ENCODE measurements around the gene C1orf116.
A peak's percentile ranks its signal among the peaks of the same experiment; 100 is the strongest.

Gene C1orf116

DNA sequence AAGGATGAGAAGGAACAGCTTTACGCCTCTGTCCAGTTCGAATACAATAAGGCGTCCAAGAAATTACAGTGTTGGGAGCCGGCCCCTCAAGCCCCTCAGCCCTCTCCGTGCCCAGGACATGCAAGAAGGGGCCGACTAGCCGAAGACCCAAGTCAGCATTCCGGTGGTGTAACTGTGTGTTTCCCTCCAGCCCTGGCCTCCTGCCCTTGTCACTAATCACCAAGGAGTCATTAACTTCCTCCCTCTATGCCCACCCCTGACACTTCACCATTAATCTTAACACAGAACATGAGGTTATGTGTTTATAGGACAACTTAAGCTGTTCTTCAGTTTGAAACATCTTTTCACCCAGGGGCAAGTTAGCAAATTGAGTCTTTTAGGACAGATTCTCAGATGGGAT lies 39.7 kb upstream of the C1orf116 start:
- DNase-seq (ENCODE audit: low read depth in 1 of 2, low spot score in 1 of 2) = no peak
- no peak for TF ChIP-seq SPI1 (IDR thresholded peaks at IDR 0.05; ENCODE audit: borderline replicate concordance, low read depth)
- TF ChIP-seq, protein P1, sequence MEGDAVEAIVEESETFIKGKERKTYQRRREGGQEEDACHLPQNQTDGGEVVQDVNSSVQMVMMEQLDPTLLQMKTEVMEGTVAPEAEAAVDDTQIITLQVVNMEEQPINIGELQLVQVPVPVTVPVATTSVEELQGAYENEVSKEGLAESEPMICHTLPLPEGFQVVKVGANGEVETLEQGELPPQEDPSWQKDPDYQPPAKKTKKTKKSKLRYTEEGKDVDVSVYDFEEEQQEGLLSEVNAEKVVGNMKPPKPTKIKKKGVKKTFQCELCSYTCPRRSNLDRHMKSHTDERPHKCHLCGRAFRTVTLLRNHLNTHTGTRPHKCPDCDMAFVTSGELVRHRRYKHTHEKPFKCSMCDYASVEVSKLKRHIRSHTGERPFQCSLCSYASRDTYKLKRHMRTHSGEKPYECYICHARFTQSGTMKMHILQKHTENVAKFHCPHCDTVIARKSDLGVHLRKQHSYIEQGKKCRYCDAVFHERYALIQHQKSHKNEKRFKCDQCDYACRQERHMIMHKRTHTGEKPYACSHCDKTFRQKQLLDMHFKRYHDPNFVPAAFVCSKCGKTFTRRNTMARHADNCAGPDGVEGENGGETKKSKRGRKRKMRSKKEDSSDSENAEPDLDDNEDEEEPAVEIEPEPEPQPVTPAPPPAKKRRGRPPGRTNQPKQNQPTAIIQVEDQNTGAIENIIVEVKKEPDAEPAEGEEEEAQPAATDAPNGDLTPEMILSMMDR (IDR thresholded peaks at IDR 0.05; ENCODE audit: insufficient read depth, low read length) = no peak
- TF ChIP-seq, protein P2, sequence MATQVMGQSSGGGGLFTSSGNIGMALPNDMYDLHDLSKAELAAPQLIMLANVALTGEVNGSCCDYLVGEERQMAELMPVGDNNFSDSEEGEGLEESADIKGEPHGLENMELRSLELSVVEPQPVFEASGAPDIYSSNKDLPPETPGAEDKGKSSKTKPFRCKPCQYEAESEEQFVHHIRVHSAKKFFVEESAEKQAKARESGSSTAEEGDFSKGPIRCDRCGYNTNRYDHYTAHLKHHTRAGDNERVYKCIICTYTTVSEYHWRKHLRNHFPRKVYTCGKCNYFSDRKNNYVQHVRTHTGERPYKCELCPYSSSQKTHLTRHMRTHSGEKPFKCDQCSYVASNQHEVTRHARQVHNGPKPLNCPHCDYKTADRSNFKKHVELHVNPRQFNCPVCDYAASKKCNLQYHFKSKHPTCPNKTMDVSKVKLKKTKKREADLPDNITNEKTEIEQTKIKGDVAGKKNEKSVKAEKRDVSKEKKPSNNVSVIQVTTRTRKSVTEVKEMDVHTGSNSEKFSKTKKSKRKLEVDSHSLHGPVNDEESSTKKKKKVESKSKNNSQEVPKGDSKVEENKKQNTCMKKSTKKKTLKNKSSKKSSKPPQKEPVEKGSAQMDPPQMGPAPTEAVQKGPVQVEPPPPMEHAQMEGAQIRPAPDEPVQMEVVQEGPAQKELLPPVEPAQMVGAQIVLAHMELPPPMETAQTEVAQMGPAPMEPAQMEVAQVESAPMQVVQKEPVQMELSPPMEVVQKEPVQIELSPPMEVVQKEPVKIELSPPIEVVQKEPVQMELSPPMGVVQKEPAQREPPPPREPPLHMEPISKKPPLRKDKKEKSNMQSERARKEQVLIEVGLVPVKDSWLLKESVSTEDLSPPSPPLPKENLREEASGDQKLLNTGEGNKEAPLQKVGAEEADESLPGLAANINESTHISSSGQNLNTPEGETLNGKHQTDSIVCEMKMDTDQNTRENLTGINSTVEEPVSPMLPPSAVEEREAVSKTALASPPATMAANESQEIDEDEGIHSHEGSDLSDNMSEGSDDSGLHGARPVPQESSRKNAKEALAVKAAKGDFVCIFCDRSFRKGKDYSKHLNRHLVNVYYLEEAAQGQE (IDR thresholded peaks at IDR 0.05; ENCODE audit: insufficient replicate concordance, low read depth) = no peak
- TF ChIP-seq GABPA (IDR thresholded peaks at IDR 0.05; ENCODE audit: low read depth) = no peak
- TF ChIP-seq POLR2AphosphoS5 (IDR thresholded peaks at IDR 0.05; ENCODE audit: low read depth) = no peak
- Histone ChIP-seq H3K27me3 (ENCODE audit: insufficient read depth, poor library complexity, severe bottlenecking) (no peaks in the 10 kb centered on the region), H3K4me3 (replicated peaks; ENCODE audit: insufficient read depth, low read length) (no peak overlapping the region), H3K27ac (replicated peaks) (no peak overlapping the region)

DNA sequence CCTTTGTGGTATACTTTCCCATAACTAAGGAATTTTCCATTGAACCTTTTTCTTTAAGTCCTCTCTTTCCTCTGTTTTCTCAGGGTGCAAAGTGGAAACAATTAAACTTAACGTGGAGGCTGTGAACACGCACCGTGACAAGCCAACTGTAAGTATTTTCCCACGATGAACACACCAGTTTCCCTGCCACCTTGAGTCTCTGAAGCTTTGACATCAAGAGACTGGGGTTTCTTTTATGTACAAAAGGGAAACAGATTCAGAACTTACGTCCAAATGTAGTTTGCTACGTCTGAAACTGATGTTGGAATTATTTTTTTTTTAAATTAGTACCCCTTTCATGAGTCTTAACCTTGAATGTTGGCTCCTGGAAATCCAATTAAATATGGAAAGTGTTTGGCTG lies 38.9 kb upstream of the C1orf116 start:
- Histone ChIP-seq H3K27me3 (ENCODE audit: insufficient read depth, poor library complexity, severe bottlenecking) (no peaks in the 10 kb centered on the region), H3K27ac (replicated peaks) (no peak overlapping the region), H3K4me3 (replicated peaks; ENCODE audit: insufficient read depth, low read length) (no peak overlapping the region)
- DNase-seq (ENCODE audit: low read depth in 1 of 2, low spot score in 1 of 2) = no peak
- TF ChIP-seq, protein P2 (IDR thresholded peaks at IDR 0.05; ENCODE audit: insufficient replicate concordance, low read depth) = no peak
- TF ChIP-seq GABPA (IDR thresholded peaks at IDR 0.05; ENCODE audit: low read depth) (no peak), POLR2AphosphoS5 (IDR thresholded peaks at IDR 0.05; ENCODE audit: low read depth) (no peak), SPI1 (IDR thresholded peaks at IDR 0.05; ENCODE audit: borderline replicate concordance, low read depth) (no peak)
- TF ChIP-seq, protein P1 (IDR thresholded peaks at IDR 0.05; ENCODE audit: insufficient read depth, low read length) = no peak

DNA sequence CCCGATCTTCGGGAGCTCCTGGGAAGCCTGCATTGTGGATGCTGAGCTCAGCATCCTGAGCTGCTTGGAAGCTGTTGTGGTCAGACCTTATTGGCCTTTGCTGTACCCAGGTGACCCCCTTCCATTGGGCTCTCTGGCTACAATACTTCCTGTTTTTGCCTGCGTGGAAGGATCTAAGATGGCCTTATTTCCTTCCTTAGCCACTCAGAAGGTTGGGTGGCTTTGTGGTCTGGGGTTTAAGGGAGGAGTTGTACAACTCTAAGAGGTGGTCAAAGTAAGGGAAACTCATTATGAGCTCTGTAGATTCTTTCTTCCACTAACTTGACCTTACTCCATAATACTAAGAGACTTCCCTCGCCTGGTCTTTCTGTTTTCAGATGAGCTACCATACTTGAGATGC lies 38.3 kb upstream of the C1orf116 start:
- H3K4me3 ChIP-seq (replicated peaks; ENCODE audit: insufficient read depth, low read length) = no peak overlapping the region
- no peaks in the 10 kb centered on the region for H3K27me3 ChIP-seq (ENCODE audit: insufficient read depth, poor library complexity, severe bottlenecking)
- peak overlapping the region; percentile 32 for H3K27ac ChIP-seq (replicated peaks)
- TF ChIP-seq, protein P1 (IDR thresholded peaks at IDR 0.05; ENCODE audit: insufficient read depth, low read length) = no peak
- 0 out of 2 replicates have a peak, but pooled peaks have one; percentile 28 for TF ChIP-seq POLR2AphosphoS5 (IDR thresholded peaks at IDR 0.05; ENCODE audit: low read depth)
- peak in 1 of 2 experiments; percentile 90 for DNase-seq (ENCODE audit: low read depth in 1 of 2, low spot score in 1 of 2)

DNA sequence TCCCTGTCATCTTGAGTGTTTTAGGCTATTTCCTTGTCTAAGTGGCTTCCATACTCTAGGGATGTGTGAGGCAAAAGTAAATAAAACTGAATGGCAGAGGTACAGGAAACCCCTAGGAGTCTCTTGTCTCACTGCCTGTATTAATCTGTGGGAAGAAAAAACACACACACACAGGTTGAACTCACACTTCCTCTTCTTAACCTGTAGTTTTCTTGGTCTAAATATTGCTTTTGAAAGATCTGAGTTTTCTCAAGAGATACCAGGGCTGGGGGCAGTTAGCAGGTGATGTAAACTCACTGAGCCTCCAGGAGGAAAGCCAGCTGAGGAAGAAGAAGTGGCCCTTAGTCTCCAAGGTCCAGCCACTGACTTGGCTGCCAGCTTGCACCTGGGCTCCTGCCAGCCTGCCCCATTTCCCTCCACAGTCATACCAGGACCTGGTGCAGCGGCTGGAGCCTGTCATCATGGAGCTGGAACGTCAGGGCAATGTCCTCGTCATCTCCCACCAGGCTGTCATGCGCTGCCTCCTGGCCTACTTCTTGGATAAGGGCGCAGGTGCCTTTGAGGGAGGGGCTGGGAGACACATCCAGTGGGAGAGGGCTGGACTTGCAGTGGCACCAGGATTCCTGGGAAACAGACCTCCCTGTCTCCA lies 37.4 kb upstream of the C1orf116 start:
- Histone ChIP-seq H3K27me3 (ENCODE audit: insufficient read depth, poor library complexity, severe bottlenecking) (no peaks in the 10 kb centered on the region), H3K4me3 (replicated peaks; ENCODE audit: insufficient read depth, low read length) (no peak overlapping the region), H3K27ac (replicated peaks) (peak overlapping the region; percentile 32)
- DNase-seq (ENCODE audit: low read depth in 1 of 2, low spot score in 1 of 2) = peak; percentile 26 to 48
- TF ChIP-seq SPI1 (IDR thresholded peaks at IDR 0.05; ENCODE audit: borderline replicate concordance, low read depth) (peak; percentile 85), POLR2AphosphoS5 (IDR thresholded peaks at IDR 0.05; ENCODE audit: low read depth) (no peak)
